ENCODE data around the gene ATF6B.
"Not testable (repeated sequence)": the region's sequence is repeated elsewhere in the genome, so short reads cannot be mapped to it uniquely, and the experiment has no call there.

ATF6B gene

GRCh38 chr6:32079566-32080290, 48.3 kb downstream of the ATF6B start:
- no peak for DNase-seq

DNA sequence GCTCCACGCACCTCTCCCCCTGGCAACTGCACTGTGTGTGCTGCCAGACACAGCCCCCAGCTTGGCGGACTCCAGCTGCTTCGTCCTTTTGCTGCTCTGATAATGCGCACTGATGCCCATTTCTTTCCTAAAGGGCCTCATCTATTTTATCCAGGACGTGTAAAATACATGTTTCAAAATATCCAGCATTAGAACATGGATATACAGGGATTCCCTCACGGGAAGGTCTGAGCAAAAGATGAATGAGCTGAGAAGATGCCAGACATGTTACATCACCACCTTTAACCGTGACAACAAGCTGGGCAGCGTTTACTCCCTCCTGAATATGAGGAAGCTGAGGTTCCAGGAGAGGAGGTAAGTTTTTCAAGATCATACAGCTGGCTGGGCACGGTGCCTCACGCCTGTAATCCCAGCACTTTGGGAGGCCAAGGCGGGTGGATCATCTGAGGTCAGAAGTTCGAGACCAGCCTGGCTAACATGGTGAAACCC, 51.7 kb downstream of the ATF6B start:
- DNase-seq = no peak

- DNase-seq = no peak
These were observed 52.3 kb downstream of the ATF6B start for GRCh38 chr6:32075781-32076180.

DNA sequence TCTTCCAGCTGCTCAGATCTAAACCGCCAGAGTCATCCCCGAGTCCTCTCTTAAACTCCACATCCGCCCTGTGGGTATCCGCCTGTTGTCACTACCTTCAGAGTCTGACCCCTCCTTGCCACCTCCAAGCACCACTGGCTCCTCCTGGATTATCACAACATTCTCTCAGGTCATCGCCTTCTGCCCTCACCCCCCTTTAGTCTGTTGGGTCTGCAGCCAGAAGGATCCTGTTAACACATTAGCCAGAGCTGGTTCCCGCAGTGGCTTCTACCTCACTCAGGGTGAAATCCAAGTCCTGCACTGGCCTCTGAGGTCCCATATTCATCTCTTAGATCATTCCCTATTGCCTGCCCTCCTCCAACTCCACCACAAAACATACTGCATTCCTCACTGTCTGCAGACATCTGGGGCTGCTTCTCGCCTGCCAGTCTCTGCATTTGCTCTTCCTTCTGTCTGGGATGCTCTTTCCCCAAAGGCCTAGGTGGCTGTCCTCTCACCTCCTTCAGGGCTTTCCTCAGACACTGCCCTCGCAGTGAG, 53.0 kb downstream of the ATF6B start:
- DNase-seq = no peak

DNA sequence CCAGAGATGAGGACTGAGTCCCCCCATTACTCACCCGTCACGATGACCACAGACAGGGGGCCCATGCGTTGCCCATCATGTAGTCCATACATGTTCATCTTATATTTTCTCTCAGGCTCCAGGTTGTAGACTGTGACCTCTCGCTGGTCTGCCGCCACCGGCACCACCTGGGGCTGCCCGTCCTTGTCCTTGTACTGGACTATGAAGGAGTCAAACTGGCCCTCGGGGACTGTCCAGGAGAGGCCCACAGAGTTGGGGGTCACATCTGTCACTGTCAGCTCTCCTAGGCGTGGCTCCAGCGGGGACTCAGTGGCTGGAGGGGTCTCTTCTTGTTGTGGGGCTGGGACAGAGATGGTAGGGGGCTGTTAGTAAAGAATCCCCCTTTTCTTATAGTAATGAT, 54.4 kb downstream of the ATF6B start:
- DNase-seq = no peak

DNA sequence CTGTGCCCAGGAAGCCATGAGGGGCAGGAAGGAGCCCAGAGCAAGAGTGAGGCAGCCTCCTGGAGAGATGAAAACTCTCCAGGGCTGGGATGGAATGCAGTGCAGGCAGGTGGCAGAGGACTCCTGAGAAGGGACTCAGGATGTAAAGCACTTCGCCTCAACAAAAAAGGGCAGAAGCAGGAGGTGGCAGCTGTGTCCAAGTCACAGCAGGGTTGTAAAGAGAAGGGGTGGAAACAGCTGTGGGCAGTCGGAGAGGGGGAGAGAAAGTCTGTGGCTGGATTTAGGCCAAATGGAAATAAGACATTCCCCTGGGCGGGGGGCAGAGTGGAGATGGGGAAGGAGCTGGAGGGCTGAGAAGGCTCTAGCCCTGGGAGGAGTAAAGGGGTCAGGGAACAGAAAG, 54.9 kb downstream of the ATF6B start:
- no peak for DNase-seq

GRCh38 chr6:32070814-32071543, 57.1 kb downstream of the ATF6B start:
- no peak for DNase-seq

GRCh38 chr6:32069878-32070515, 58.0 kb downstream of the ATF6B start:
- no peak for DNase-seq

DNA sequence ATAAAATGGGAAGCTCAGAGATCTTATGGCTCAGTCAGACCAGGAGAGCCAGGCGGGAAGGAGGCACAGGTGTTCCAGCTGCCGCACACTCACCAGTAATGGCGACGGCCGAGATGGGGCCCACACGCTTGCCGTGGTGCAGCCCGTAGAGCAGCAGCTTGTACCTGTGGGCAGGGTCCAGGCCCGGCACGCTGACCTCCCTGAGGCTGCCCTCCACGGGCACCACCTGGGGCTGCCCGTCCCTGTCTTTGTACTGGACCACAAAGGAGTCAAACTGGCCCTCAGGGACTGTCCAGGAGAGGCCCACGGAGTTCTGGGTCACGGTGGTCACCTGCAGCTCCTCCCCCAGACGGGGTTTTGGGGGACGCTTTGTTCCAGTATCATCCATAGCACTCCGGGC, 58.6 kb downstream of the ATF6B start:
- DNase-seq = no peak

DNA sequence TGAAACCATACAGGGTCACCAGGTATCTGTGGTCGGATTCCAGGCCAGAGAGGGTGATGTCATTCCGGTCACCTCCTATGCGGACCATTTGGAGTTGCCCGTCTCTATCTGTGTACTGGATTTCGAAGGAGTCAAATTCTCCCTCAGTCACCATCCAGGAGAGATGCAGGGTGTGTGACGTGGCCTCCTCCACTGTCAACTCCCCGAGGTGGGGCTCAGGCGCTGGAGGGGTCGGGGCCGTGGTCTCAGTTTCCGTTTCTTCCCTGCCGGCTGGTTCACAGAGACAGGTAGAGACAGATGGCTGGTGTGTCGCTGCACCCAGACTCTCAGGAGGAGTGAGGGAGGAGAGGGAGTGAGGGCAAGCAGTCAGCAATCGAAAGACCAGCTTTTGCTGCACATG, 59.2 kb downstream of the ATF6B start:
- no peak for DNase-seq

GRCh38 chr6:32068315-32068714, 59.7 kb downstream of the ATF6B start:
- DNase-seq = not testable (repeated sequence)

DNA sequence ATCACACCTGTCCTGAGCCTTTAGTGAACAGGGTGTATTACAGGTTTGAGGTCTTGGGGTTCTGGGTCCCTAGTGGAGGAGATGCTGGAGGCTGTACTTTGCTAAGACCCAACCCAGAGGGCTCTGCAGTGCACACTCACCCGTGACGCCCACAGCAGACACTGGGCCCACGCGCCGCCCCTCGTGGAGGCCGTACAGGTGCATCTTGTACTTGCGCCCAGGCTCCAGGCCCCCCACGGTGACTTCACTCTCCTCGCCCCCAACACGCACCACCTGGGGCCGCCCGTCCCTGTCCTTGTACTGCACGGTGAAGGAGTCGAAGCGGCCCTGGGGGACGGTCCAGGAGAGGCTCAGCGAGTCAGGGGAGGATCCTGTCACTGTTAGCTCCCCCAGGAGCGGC, 60.5 kb downstream of the ATF6B start:
- DNase-seq = not testable (repeated sequence)

Measured in stimulated activated CD8-positive, alpha-beta memory T cell treated with anti-CD3 and anti-CD28 coated beads, Interleukin-4, amount 100 ng/mL, for 48 hours (primary cell).